Endodermal cell (in vitro differentiated cells): Measurements from ENCODE around the gene SRD5A1. TPM values are rescaled to one million over a fixed set of nuclear protein-coding genes. Genes with fewer than 3 reads are reported as not detected.

Experiments
- DNase-seq: peaks from one replicate; pipeline ENCODE4 v3.0.0-alpha.2; 2017
- H3K27ac ChIP-seq: 2 replicates; pipeline ENCODE4 v1.5.1; 2013; ENCODE audit warnings: mild to moderate bottlenecking, low read depth, low read length, moderate library complexity
- H3K27me3 ChIP-seq: 2 replicates; pipeline ENCODE4 v1.6.1; 2013; ENCODE audit warnings: mild to moderate bottlenecking, low read length, moderate library complexity; ENCODE audit not compliant: insufficient read depth, control insufficient read depth, poor library complexity, severe bottlenecking
- H3K36me3 ChIP-seq: 2 replicates; pipeline ENCODE4 v1.7.0; 2013; ENCODE audit warnings: mild to moderate bottlenecking, low read length, moderate library complexity; ENCODE audit not compliant: control insufficient read depth, insufficient read depth
- H3K4me1 ChIP-seq: one replicate; pipeline ENCODE4 v1.7.0; 2013; ENCODE audit warnings: low read length; ENCODE audit not compliant: control insufficient read depth, insufficient read depth
- H3K4me3 ChIP-seq: 2 replicates; pipeline ENCODE4 v1.5.1; 2013; ENCODE audit warnings: mild to moderate bottlenecking, low read length, moderate library complexity
- H3K9ac ChIP-seq: 2 replicates; pipeline ENCODE4 v1.6.1; 2013; ENCODE audit warnings: mild to moderate bottlenecking, low read length, moderate library complexity; ENCODE audit not compliant: poor library complexity, severe bottlenecking; ENCODE audit errors: extremely low read depth
- H3K9me3 ChIP-seq: 2 replicates; pipeline ENCODE4 v1.6.1; 2013; ENCODE audit warnings: mild to moderate bottlenecking, low read length, moderate library complexity; ENCODE audit not compliant: control insufficient read depth
- H3K27ac Mint-ChIP-seq: 2 replicates; pipeline ENCODE4 v1.8.0; 2020; ENCODE audit warnings: mixed read lengths
- H3K27me3 Mint-ChIP-seq: 2 replicates; pipeline ENCODE4 v1.8.0; 2021; ENCODE audit warnings: mild to moderate bottlenecking, mixed read lengths; ENCODE audit not compliant: insufficient read depth
- H3K36me3 Mint-ChIP-seq: 2 replicates; pipeline ENCODE4 v1.8.0; 2020; ENCODE audit warnings: low read depth, mixed read lengths
- H3K4me1 Mint-ChIP-seq: 2 replicates; pipeline ENCODE4 v1.8.0; 2020; ENCODE audit warnings: mixed read lengths
- H3K4me3 Mint-ChIP-seq: 2 replicates; pipeline ENCODE4 v1.8.0; 2020; ENCODE audit warnings: mild to moderate bottlenecking, moderate library complexity, mixed read lengths
- H3K9me3 Mint-ChIP-seq: 2 replicates; pipeline ENCODE4 v1.8.0; 2020; ENCODE audit warnings: mild to moderate bottlenecking, mixed read lengths
- CTCF ChIP-seq: fragments of 200-600 bp; sonication (generic); conservative IDR thresholded peaks from 2 replicates; pipeline ENCODE4 v1.5.0; 2021; ENCODE audit warnings: antibody characterized with exemption, mild to moderate bottlenecking
- WGBS, 2 experiments: methylation state at CpG; one replicate each; pipeline versions ENCODE4 v1.1.5 to v1.1.7; 2013; ENCODE audit warnings: missing lambda C conversion rate in 2 of 2, mixed read lengths in 1 of 2; ENCODE audit not compliant: insufficient coverage in 1 of 2, insufficient read length in 1 of 2; 5-methylcytosine and 5-hydroxymethylcytosine counted together
- total RNA-seq, 2 donors: library from RNA; stranded (reverse); fragmentation: NEBNext Ultra II Directional in 1 of 2; extraction: Animal tissue kit (Norgen Biotek cat#: 25700) in 1 of 2; gene quantifications; 2 replicates in 1 of 2; 3 replicates in 1 of 2; pipeline ENCODE4 v1.2.1, GENCODE V29; 2021

The SRD5A1 gene
- total RNA-seq, 2 donors from 2014 or later = 15.0 to 16.2 TPM

GRCh38 chr5:6700685-6701355, 67.6 kb downstream of the SRD5A1 start:
- no peaks in the 10 kb centered on the region for H3K4me1 Mint-ChIP-seq
- H3K9me3 Mint-ChIP-seq = no peaks in the 10 kb centered on the region
- Histone ChIP-seq H3K4me1 (no peaks in the 10 kb centered on the region), H3K9me3 (no peaks in the 10 kb centered on the region), H3K27me3 (no peaks in the 10 kb centered on the region), H3K4me3 (no peak overlapping the region), H3K27ac (no peak overlapping the region), H3K9ac (no peak overlapping the region), H3K36me3 (no peaks in the 10 kb centered on the region)
- 88 to 100% methylated on average over 4 to 12 of the region's 12 CpGs for WGBS, 2 experiments
- DNase-seq = no peak
- TF ChIP-seq CTCF = no peak
- no peaks in the 10 kb centered on the region for H3K36me3 Mint-ChIP-seq
- H3K4me3 Mint-ChIP-seq = no peak overlapping the region
- no peak overlapping the region for H3K27ac Mint-ChIP-seq
- peaks cover 6% of the 10 kb centered on the region for H3K27me3 Mint-ChIP-seq

- no peak for TF ChIP-seq CTCF
- 69 to 84% methylated on average over 10 to 12 of the region's 12 CpGs for WGBS, 2 experiments
- Histone ChIP-seq H3K4me1 (no peaks in the 10 kb centered on the region), H3K9ac (no peak overlapping the region), H3K27ac (no peak overlapping the region), H3K4me3 (no peak overlapping the region), H3K27me3 (no peaks in the 10 kb centered on the region), H3K36me3 (no peaks in the 10 kb centered on the region), H3K9me3 (no peaks in the 10 kb centered on the region)
- DNase-seq = no peak
- Mint-ChIP-seq H3K9me3 (no peaks in the 10 kb centered on the region), H3K36me3 (no peaks in the 10 kb centered on the region), H3K27ac (no peak overlapping the region), H3K4me3 (no peak overlapping the region), H3K27me3 (peaks cover 4% of the 10 kb centered on the region), H3K4me1 (no peaks in the 10 kb centered on the region)
Observed at GRCh38 chr5:6701491-6701890, 68.3 kb downstream of the SRD5A1 start.

GRCh38 chr5:6702633-6703032, 69.4 kb downstream of the SRD5A1 start:
- H3K4me1 Mint-ChIP-seq = no peaks in the 10 kb centered on the region
- no peaks in the 10 kb centered on the region for H3K36me3 Mint-ChIP-seq
- Histone ChIP-seq H3K4me3 (no peak overlapping the region), H3K27ac (no peak overlapping the region), H3K27me3 (no peaks in the 10 kb centered on the region), H3K9me3 (no peaks in the 10 kb centered on the region), H3K9ac (no peak overlapping the region), H3K36me3 (no peaks in the 10 kb centered on the region), H3K4me1 (no peaks in the 10 kb centered on the region)
- no peak for TF ChIP-seq CTCF
- H3K27me3 Mint-ChIP-seq = no peaks in the 10 kb centered on the region
- DNase-seq = no peak
- no peak overlapping the region for H3K4me3 Mint-ChIP-seq
- H3K9me3 Mint-ChIP-seq = no peaks in the 10 kb centered on the region
- WGBS, 2 experiments = 92 to 94% methylated on average over 5 to 6 of the region's 6 CpGs
- H3K27ac Mint-ChIP-seq = no peak overlapping the region
